Fibroblast of skin of left biceps (primary cell): ENCODE data around the gene SLC5A11.
A peak's percentile ranks its signal among the peaks of the same experiment; 100 is the strongest.
"Not testable (repeated sequence)": the region's sequence is repeated elsewhere in the genome, so short reads cannot be mapped to it uniquely, and the experiment has no call there.

ENCODE experiments used
- DNase-seq, 2 experiments: peaks; one replicate each; pipeline ENCODE4 v3.0.0-alpha.2; 2013; ENCODE audit warnings: low read depth in 2 of 2

The SLC5A11 gene

DNA sequence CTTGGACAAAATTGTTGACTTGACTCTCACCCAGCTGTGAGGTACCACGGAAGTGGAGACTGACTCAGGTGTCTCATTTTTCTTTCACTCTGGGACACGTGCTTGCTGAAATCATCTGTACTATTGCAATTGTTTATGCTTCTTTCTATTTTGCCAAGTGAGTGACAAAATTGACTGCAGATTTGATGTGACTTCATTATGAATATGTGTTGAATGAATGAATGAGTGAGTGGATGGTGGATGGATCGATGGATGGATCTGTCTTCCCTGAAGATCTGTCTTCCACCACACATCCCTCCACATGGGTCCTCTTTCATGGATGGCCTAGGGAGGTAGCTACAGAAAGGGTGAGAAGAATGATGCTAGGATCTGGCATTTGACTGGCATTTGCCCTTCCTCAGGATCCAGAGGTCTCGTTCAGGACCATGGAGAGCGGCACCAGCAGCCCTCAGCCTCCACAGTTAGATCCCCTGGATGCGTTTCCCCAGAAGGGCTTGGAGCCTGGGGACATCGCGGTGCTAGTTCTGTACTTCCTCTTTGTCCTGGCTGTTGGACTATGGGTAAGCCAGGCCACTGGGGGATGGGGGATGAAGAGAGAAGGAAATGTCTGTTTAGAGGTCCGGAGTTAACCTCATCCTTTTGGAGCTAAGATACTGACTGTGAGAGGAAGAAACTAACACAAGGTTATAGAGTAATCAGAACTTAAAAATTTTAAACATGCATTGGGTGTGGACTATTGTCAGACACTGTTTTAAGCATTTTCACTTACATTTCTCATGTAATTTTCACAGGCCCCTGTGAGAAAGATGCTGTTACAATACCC, 12.7 kb downstream of the SLC5A11 start:
- no peak for DNase-seq

DNA sequence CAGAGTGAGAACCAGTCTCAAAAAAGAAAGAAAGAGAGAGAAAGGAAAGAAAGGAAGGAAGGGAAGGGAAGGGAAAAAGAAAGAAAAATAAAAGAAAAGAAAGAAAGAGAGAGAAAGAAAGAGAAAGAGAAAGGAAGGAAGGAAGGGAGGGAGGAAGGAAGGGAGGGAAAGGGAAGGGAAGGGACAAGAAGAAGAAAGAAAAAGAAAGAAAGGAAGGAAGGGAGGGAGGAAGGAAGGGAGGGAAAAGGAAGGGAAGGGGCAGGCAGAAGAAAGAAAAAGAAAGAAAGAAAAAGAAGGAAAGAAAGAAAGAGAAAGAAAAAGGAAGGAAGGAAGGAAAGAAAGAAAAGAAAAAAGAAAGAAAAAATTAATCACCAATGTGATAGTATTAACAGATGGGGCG, 15.7 kb downstream of the SLC5A11 start:
- no peak for DNase-seq

DNA sequence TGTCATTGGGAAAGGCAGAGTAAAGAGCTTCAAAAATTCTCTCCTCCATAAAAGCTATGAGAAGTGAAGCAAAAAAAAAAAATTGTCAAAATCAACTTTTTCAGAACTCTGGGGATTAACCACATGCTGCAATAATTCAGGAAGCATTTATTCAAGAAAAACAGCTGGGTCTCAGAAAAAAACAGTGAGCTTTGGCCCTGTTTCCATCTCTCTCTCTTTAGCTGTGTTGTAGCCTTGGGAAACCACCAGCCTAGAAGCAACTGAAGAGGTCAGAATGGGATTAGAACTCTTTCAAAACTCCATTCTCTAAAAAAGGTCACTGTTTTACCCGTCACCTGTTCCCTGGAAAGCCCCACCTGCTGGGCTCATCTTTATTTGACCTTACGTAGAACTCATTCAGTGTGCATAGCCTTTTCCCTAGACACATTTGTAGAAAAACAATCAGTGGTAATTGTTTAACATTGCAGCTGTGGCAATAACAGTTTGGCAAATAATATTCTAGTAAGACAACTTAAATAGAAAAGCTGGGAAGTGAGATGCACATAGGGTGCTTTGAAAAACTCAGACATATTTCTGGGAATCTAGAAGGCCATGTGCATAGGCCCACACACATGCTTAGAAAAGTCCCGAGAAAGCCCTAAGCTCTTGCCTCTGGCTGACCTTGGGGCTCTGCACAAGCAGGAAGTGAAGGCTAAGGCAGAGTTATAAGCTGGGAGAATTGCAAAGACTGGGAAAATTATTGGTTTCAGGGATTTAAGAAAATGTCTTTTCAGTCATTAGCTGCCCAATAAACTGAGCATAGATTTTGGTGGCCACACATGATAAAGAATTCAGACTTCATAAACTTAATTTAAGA, 18.0 kb downstream of the SLC5A11 start:
- DNase-seq = no peak

DNA sequence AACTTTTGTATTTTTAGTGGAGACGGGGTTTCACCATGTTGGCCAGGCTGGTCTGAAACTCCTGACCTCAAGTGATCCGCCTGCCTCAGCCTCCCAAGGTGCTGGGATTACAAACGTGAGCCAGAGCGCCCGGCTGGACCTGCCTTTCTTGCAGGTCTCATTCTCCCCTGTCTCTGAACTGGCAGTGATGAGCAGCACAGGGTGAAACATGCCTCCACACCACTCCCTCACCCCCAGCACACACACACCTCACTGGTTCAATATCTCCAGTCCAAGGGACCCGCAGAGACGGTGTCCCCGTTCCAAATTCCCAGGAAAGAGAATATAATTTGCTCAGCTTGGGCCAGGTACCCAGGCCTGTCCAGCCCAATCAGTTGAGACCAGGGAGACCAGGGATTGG, 23.3 kb downstream of the SLC5A11 start:
- DNase-seq = no peak

DNA sequence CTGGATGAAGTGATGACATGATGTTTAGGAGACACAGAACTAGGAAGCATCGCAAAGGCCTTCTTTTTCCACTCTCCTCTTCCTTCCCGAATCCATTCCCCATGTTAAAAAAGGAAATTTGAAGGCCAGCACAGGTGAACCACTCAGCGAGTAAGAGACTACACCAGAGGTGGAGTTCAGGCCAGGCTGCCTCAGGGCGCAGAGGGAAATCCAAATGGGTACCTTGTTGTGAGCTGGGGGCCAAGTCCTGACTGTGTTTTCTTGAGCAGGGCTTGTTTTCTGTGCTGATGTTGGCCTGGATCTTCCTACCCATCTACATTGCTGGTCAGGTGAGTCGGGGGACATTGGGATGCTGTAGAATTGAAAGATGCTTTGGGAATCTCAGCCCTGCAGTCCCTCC, 26.1 kb downstream of the SLC5A11 start:
- DNase-seq = no peak

DNA sequence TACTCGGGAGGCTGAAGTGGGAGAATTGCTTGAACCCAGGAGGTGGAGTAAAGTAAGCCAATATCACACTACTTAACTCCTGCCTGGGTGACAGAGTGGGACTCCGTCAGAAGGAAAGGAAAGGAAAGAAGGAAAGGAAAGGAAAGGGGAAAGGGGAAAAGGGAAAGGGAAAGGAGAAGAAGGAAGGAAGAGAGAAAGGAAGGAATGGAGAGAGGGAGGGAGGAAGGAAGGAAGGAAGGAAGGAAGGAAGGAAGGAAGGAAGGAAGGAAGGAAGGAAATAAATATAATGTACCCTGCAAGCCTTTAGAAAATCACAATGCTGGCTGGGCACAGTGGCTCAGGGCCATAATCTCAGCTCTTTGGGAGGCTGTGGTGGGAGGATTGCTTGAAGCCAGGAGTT, 27.3 kb downstream of the SLC5A11 start:
- no peak for DNase-seq

DNA sequence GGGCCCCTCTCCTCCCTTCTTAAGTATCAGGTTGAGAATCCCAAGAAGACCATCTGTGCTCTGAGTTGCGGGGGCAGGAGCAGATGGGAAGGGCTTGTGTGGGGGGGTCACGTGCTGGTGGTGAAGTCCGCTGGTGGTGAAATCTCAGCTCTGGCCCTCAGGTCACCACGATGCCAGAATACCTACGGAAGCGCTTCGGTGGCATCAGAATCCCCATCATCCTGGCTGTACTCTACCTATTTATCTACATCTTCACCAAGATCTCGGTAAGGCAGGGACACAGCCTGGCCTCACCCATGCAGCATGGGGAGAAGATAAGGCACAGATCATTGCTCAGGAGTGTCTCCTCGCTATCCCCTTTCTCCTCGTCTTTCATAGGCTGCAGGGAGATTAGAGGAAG, 29.7 kb downstream of the SLC5A11 start:
- no peak for DNase-seq

DNA sequence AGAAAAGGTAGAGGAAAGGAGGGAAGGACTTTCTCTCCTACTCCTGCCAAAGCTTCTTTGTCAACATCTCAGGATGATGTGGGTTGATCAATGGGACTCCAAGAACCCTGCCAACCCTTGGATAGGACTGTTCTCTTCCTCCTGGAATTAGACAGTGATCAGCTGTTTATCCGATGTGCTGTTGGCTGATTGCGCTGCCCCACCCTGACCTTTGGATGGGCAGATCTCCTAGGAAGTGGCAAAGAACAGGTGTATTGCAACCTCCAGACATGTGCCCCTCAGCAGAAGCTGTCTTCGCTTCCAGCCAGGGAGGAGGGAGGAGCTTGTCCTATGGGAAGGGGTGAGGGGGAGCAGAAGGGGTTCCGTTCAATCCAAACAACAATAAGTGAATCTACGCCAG, 30.5 kb downstream of the SLC5A11 start:
- DNase-seq = no peak

DNA sequence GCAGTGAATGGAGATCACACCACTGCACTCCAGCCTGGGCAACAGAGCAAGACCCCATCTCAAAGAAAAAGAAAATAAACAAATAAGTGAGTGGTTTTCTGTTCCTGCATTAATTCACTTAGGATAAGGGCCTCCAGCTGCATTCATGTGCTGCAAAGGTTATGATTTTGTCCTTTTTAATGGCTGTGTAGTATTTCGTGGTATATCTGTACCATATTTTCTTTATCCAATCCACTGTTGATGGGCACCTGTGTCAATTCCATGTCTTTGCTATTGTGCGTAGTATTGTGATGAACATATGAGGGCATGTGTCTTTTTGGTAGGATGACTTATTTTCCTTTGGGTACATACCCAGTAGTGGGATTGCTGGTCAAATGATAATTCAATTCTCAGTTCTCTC, 33.9 kb downstream of the SLC5A11 start:
- no peak for DNase-seq

DNA sequence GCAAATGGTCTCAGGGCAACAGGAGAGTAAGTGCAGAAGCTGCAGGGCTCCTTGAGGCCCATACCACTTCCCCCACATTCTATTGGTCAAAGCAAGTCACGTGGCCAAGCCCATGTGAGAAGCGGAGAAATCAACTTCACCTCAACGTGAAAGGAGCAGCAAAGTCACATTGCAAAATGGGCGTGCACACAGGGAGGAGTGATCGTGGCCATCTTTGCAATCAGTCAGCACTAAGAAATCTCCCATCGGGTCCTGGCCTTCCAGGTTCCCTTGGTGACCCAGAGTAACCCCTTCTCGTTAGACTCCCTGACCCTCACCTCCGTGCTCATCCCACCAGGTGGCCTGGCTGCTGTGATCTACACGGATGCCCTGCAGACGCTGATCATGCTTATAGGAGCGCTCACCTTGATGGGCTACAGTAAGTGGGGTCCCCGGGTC, 38.0 kb downstream of the SLC5A11 start:
- no peak for DNase-seq

DNA sequence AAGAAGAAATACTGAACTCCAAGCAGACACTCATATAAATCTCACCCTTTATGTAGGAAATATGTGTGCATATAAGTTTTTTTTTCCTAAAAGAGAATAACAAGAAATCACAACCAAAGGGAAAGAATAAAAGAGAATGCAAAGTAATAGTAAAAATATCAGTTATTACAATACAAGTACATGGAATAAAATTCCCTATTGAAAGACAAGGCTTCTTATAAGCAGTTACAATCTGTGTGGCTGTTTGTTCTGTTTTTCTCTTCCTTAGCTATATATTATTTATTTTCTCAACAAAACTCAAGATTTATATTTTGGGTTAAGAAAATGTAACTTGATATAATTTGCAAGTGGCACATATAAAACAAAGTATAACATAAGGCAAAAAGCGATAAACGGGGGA, 41.7 kb downstream of the SLC5A11 start:
- DNase-seq = no peak

DNA sequence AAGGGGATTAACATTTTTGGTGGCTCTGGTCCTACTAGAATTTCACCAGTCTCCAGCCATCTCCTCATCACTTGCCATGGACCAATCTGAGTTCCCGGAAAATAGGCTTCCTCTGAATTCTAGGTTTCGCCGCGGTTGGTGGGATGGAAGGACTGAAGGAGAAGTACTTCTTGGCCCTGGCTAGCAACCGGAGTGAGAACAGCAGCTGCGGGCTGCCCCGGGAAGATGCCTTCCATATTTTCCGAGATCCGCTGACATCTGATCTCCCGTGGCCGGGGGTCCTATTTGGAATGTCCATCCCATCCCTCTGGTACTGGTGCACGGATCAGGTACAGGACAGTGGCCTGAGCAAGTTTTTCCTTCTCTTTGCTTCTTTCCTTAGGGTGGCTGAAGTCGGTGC, 45.0 kb downstream of the SLC5A11 start:
- no peak for DNase-seq

DNA sequence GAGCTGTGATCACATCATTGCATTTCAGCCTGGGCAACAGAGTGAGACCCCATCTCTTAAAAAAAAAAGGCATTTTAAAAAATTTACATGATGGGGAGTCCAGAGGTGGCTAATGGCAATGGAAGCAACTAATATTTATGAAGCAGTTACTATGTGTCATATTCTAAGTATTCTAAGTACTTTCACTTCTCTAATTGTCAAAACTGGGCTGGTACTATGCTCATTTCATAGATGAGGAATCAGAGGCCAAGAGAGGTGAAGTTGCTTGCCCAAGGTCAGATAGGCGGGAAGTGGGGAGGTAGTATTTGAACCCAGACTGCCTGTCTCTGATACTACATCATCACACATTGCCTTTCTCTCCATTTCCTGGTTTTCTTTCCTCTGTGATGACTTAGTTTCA, 50.7 kb downstream of the SLC5A11 start:
- DNase-seq = no peak

DNA sequence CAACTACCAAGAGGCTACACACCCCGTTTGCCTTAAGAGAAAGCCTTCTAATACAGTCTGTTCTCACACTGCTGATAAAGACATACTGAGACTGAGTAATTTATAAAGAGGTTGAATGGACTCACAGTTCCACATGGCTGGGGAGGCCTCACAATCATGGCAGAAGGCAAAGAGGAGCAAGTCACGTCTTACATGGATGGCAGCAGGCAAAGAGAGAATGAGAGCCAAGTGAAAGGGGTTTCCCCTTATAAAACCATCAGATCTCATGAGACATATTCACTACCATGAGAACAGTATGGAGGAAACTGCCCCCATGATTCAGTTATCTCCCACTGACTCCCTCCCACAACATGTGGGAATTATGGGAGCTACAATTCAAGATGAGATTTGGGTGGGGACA, 51.8 kb downstream of the SLC5A11 start:
- DNase-seq = not testable (repeated sequence)

DNA sequence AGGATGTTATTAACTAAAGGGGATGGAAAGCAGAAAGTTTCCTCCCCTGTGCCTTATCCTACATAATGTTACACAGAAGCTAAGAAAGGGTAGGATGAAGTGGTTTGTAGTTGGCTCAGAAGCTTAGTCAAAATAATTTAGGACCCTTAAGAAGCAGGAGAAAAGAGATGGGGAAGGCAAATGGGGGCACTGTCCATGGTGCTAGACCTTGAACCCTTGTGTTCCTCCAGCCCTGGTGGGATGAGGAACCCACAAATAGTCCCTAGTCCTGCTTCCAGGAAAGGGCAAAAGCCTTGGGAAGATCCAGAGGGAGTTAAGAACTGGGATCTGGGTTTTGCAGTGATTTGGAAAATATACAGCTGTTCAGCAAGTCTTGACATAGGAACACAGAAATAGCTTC, 54.5 kb downstream of the SLC5A11 start:
- no peak for DNase-seq

DNA sequence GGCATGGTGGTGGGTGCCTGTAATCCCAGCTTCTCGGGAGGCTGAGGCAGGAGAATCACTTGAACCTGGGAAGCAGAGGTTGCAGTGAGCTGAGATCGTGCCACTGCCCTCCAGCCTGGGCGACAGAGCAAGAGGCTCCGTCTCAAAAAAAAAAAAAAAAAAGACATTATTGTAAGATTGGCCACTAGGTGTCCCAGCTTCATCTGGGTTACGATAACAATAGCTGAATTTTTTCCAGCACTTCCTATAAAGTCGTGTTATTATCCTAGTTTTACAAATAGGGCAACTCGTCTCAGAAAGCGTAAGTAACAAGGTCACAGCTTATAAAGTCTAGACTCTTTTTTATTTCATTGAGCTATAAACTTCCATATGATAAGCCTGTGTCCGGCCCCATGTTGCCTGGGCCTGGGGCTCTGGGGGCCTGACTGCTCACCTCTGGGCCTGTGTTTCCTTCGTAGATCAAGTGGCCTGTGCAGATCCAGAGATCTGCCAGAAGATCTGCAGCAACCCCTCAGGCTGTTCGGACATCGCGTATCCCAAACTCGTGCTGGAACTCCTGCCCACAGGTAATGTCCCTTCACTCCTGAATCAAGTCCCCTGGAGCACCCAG, 60.5 kb downstream of the SLC5A11 start:
- DNase-seq = peak in 1 of 2 experiments; percentile 2

DNA sequence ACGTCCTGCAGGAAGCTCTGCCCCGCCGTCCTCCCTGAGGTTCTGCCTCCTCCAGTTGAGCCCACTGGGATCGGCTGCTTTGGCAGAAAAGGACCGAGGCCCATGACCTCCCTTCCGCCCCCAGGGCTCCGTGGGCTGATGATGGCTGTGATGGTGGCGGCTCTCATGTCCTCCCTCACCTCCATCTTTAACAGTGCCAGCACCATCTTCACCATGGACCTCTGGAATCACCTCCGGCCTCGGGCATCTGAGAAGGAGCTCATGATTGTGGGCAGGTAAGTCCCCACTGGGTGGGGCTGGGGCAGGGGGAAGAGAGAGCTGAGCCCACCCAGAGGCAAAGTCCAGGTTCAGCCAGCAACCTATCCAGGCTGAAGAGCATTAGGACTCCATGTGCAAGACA, 61.1 kb downstream of the SLC5A11 start:
- DNase-seq = no peak

DNA sequence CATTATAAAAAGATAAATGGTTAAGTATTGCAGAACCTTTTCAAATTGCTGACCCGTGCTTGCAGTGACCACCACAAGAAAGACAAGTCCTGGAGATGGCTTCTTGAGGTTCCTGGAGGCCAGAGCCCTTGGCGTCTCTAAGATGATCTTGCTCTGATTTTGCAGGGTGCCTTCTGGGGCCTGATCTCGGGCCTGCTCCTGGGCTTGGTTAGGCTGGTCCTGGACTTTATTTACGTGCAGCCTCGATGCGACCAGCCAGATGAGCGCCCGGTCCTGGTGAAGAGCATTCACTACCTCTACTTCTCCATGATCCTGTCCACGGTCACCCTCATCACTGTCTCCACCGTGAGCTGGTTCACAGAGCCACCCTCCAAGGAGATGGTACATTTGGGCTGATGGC, 63.0 kb downstream of the SLC5A11 start:
- DNase-seq = no peak

DNA sequence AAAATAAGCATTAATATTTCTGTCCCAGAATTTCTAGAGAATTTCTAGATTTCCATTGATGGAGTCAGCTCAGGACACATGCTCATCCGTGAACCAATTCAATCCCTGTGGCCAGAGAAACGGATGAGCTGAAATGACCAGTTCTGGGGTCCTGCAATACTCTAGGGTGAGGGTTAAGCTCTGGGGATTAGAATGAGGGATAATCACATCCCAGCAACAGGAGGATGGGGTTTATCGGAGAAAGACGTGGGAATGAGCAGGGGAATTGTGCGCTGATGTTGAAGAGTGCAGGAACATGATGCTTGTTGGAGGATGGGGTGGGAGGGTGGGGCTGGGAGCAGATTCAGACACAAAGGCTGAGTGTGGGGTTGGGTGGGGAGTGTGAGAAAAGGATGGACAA, 64.1 kb downstream of the SLC5A11 start:
- no peak for DNase-seq

DNA sequence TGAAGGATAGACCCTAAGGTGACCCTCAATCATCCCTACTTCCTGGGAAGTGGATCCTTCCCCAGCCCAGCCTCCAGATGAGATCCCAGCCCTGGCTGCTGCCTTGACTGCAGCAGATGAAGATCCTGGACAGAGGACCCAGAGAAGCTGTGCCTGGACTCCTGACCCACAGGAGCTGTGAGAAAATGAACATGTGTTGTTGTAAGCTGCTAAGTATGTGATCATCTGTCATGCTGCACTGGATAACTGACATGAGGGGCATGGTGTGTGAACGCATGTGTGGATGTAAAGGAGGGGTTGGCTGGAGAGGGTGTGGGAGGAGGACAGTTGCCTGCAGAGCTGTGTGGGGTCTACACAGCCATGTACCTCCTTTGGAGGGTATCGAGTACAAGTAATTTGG, 69.3 kb downstream of the SLC5A11 start:
- no peak for DNase-seq

DNA sequence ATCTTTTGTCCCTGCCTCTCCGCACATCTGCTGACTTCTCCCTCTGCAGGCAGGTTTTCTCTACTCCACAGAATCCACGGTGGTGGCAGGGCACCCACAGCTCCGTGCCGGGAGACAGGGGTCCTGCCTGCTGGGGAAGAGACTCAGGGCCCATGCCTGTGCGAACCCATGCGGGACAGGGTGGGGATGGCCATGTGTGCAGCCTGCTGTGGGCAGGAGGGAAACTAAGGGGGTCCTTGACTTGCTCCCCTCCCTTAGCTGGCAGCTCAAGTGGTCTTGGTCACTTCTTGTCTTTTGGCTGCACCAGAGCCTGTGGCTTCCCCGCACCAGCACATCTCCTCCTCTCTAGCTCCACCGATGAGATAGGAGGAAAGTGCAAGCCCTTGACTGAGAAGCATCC, 69.8 kb downstream of the SLC5A11 start:
- no peak for DNase-seq

DNA sequence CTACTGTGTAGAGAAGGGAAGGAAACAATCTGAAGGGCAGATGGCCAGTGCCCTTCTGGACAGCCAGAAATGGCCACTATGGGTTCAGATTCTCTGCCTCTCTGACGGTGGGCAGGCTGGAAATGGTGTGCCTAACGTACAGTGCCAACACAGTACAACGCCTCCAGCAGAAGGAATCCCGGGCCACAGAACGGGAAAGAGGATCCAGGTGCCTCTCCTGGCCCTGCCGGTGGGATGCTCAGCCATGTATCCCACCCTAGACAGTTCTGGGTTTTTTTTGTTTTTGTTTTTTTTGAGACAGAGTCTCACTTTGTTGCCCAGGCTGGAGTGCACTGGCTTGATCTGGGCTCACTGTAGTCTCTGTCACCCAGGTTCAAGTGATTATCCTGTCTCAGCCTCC, 71.5 kb downstream of the SLC5A11 start:
- no peak for DNase-seq

DNA sequence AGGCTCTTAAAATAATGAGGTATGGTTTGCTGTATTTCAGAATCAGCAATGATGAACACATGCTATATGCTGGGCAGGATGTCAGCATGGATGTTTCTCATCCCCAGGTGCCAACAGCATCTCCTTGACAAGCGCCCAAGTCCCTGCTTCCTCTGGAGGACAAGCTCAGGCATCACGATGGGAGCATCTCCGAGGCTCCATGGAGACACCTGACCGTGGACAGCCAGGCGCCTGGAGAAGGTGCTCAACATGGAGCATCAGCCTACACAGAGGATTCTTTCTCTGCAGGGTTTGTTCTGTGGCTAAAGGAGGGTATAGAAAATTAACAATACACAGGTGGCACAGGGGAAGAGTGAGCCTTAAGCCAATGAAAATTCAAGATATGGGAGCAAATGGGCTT, 72.1 kb downstream of the SLC5A11 start:
- DNase-seq = no peak
